NK-92 treated with Interleukin-12 subunit alpha and Interleukin-12 subunit beta, amount 100 ng/mL, for 24 hours (cell line): Measurements from ENCODE around the gene ATAD3B.
"Not testable (repeated sequence)": the region's sequence is repeated elsewhere in the genome, so short reads cannot be mapped to it uniquely, and the experiment has no call there.

Experiments
- DNase-seq: peaks from one replicate; lab custom pipeline; 2025; lab: John Stamatoyannopoulos, UW

The ATAD3B gene

GRCh38 chr1:1533176-1533893, 61.8 kb downstream of the ATAD3B start:
- not testable (repeated sequence) for DNase-seq

GRCh38 chr1:1533894-1534291, 62.3 kb downstream of the ATAD3B start:
- not testable (repeated sequence) for DNase-seq

- no peak for DNase-seq
Observed at GRCh38 chr1:1534401-1535154, 63.0 kb downstream of the ATAD3B start.

- DNase-seq: no peak
Observed at GRCh38 chr1:1535201-1536018, 63.8 kb downstream of the ATAD3B start.

DNA sequence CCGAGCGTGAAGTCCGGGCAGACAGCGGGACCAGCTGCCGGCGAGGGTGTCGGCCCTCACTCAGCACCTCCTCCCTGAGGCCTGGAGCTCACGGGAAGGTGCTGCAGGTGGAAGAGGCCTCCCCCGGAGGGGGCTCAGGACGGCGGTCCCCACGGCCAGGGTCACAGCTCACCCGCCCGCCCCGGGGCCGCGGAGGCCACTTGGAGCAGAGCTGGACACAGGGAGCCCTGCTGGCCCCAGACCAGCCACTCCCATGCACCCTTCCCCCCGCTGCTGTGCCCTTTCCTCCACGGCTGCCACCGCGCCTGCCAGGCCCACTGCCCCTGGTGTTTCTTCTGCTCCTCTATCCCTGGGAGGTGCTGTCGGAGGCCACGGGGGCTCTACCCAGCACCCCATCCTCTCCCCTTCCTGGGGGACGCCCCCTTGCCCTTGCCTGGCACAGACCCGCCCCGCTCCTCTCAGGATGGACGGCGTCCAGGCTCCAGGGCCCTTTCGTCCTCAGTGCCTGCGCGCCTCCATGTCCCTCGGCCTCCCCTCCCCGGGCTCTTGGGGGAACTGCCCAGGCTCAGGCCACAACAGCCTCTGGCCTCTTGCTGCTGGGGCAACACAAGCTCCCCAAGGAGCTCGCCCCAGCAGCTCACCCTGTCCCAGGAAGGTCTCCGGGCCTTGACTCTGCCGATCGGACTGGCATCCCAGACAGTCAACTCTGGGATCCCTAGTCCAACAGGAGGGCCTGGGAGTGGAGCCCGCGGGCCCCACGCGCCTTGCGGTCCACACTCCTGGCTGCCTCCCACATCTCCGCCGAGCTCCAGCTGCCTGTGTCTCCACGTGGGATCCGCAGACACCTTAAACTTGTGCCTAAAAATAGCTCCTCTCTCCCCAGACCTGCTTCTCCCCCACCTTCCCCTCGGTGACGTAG, 64.7 kb downstream of the ATAD3B start:
- no peak for DNase-seq

DNA sequence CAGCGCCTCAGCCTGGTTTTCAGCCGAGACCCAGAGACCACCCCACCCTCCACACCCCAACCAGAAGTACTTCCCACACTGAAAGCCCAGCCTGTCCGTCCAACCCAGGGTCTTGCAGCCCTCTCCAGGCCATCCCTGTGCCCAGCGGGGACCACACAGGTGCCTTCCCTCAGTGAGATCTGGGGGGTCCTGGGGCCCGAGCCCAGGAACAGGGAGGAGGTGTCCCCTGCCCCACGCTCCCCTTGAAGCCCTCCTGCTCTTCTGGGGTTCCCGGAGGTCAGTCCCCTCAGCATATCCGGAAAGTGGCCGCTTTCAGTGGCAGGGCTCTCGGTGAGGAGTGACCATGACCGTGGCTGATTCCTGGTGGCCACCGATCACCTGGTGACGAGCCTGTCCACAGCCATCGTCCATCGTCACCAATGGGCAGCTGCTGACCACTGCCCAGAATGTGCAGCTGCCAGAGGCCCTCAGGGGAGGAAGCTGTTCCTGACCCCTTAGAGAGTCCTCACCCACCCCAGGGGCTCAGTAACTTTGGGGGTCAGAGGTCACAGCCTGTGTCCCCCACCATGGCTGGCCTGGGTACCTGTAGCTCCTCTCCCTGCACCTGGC, 65.5 kb downstream of the ATAD3B start:
- DNase-seq: no peak

DNA sequence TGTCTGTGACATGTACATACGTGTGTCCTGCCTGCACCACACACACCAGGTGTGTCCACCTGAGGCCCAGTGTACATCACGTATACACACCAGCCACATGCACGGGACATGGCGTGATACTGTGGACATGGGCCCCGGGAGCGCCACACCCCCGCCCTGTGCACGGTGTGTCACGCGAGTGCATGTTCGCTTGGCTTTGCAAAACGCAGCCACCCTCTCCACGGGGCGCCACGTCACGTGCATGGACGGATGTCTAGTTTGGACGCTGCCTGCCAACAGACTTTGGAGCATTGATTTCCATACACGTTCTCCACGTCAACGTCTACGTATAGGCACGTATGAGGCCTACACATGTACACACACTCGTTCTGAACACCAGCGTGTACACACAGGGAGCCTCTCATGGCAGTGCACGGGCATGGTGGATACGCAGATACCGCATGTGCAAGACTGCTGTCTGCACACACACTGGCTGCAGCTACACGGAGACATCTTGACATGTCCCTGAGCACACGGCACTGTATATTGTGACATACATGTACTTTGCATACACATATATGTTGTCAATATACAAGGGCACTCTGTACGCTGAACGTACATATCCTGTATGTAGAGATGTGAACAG, 66.2 kb downstream of the ATAD3B start:
- DNase-seq: no peak

GRCh38 chr1:1538334-1538733, 66.8 kb downstream of the ATAD3B start:
- DNase-seq: no peak

GRCh38 chr1:1538989-1539309, 67.4 kb downstream of the ATAD3B start:
- DNase-seq: no peak

DNA sequence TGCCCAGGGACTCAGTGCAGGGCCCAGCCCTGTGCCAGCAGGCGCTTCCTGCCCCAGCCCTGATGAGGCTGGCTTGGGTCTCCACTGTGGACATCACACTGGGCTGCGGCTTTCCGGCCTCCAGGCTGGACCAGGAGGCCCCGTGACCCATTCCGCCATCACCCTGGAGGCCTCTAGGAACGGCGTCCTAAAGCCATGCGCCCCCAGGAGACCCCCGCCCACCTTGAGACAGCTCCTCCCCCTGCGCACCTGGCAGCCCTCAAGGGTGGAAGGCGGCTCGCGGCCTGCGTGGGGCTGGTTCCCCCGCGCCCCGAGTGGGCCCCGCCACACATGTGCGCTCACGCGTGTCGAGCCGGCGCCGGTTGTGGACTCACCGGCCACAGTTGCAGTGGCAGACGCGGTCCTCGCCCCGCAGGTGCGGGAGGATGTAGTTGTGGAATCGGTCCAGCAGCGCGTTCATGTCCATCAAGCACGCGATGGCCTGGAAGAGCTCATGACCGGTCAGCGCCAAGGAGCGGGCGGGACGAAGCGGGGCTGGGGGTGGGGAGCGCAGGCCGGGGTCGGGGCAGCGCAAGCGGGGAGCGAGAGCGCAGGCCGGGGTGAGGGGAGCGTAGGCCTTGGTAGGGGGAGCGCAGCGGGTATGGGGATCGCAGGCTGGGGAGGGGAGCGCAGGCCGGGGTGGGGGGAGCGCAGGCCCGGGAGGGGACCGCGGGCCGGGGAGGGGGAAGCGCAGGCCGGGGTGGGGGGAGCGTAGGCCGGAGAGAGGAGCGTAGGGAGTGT, 67.9 kb downstream of the ATAD3B start:
- no peak for DNase-seq

DNA sequence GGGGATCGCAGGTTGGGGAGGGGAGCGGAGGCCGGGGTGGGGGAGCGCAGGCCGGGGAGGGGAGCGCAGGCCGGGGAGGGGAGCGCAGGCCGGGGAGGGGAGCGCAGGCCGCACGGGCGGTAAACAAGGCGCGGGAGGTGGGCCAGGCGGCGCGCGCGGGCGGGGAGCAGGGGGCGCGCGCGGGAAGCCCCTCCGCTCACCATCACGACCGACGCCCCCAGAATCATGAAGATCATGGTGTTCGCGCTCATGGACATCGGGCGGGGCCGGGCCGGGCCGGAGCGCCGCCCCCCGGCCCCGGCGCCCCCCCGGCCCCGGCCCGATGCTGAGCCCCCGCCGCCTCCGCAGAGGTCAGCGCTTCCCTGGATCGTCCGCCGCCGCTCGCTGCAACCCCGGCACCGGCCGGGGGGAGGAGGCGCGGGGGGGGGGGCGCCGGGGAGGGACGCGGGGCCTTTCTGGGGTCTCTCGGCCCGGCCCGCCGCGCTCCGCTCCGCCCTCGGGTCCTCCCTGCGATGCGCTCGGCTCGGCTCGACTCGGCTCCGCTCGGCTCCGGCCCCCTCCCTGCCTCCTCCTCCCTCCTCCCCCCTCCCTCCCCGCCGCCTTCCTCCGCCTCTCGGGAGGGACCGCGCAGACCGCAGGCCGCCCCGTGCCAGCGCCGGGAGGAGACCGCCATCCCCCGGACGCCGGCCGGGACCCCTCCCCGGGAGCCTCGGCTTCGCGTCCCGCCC, 68.7 kb downstream of the ATAD3B start, which contains the start of gene TMEM240:
TMEM240 (minus strand) TSS at position 535 of the 728 bp plus-strand sequence; CDS start at position 257, 278 bp downstream.
- no peak for DNase-seq

GRCh38 chr1:1540818-1541628, 69.5 kb downstream of the ATAD3B start:
- no peak for DNase-seq

DNA sequence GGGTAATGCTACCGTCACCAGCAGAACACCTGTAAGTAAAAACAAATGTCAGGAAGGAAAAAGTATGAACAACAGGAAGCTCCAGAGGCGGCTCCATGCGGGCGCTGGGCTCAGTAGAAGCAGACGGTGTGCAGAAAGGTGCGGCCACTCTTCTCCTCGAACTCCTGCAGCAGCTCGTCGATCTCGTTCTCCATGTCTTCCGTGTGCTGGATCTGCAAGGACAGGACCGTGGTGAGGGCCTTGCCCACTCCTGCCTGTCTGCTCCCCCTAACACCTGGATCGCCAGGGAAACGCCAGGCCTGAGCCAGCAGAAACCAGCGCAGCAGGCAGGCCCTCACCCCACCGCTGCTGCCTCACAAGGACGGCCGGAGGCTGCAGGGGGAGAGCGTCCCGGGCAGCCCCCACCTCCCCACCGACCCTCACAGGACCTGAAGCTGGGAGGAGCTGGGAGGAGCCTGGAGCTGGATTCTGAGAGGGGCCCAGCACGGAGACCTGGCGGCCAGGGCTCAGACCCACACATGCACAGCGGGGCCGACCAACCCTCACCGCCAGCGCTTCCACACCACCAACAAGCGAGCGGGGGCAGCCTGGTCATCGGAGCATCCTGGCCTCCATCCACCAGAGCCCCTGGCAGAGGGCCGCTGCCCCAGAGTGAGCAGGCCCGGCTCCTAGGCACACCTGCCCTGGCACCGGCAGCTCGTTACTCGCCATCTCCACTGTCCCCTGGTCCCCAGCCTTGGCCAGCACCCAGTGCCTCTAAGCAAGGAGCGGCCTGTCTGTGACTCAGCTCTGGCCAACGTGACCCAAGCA, 70.6 kb downstream of the ATAD3B start:
- no peak for DNase-seq

DNA sequence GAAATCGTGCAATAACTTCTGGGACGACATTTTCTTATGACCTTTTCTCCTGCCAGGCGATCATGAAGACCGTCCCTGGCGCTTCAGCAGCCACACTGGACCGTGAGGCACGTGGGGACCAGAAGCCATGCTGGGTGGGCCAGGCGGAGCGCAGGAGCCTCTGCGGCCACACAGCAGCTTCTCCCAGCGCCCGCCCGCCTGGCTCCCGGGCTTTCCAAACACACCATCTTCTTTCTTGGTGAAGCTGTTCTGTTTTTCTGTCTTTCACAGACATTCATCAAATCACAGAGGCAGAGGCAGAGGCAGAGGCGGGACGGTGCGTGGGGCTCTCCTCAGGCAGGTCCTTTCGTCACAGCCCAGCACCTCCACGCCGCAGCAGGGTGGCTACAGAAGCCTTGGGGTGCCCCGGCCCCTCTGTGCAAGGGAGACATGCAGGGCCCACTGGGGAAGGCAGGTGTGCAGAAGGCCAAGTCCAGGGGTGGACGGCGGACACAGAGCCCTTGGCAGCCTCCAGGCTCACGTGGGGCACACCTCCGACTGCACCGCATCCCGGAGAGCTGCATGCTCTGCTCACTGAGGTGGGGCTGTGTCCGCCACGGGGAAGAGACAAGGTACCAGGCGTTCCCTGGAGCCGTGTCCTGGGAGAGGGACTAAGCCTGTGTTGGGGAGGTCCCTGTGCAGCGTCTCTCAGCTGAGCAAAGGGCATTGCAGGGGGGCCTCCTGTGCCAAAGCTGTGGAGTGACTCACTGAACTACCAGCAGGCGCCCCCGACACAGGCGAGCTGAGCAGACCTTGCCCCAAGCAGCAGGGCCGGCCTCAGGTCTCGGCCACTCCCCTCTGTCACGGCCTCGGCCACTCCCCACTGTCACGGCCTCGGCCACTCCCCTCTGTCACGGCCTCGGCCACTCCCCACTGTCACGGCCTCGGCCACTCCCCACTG, 71.5 kb downstream of the ATAD3B start:
- DNase-seq: no peak

GRCh38 chr1:1543706-1544099, 72.1 kb downstream of the ATAD3B start:
- DNase-seq: no peak

DNA sequence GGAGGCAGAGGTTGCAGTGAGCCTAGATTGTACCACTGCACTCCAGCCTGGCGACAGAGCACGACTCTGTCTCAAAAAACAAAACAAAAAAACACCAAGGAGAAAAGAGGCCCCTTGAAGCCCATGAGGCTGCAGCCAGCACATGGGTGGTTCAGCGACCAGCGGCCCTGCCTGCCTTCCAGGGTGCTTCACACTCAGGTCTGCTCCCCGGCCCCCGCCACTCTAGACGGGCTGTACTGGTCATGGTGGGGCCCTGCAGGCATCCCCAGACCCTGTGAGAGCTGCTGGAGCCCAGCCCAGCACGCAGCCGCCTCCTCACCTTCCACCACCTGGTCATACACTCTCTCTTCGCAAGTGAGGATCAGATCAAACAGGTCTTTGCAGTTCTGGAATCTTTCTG, 73.0 kb downstream of the ATAD3B start:
- DNase-seq: no peak
